HG02981 (cell line): Measurements from ENCODE around the gene LEMD2.
"Not testable (repeated sequence)": the region's sequence is repeated elsewhere in the genome, so short reads cannot be mapped to it uniquely, and the experiment has no call there.

Experiments used
- ATAC-seq: cut with Tn5 transposase; IDR thresholded peaks from one replicate; pipeline ENCODE4 v1.9.1; 2021; ENCODE audit warnings: mild to moderate bottlenecking, moderate library complexity; ENCODE audit not compliant: unreplicated experiment

The LEMD2 gene

GRCh38 chr6:33788694-33789549 lies at the start of gene LEMD2:
TSS of gene LEMD2 (minus strand) at chr6:33789130. CDS start at chr6:33789116, 14 bp downstream.
- peak; percentile 85 for ATAC-seq

- ATAC-seq: no peak
Observed at GRCh38 chr6:33837971-33838665, 49.2 kb upstream of the LEMD2 start.

DNA sequence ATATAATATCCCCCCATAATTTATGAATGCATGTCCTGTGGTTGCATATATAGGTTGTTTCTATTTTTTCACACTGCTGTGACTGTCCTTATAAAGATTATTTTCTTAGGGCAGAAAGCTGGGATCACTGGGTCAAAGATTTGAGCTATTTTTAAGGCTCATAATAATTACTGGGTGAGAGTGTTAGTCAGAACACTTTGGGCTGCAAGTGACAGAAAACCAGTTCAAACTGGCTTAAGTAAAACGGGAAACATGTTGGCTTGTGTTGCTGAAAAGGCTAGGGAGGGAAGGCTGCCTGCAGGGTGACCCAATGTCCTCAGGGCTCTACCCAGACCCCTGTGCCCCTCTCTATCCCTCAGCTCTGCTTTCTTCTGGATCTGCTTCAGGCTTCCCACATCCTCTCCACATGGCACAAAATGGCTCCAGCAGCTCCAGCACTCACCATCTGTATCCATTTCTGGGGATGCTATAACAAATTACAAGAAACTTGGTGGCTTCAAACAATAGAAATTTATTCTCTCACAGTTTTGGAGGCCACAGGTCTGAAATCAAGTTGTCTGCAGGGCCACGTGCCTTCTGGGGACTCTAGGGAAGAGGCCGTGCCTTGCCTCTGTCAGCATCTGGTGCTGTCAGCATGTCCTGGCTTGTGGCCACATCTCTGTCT lies 48.0 kb upstream of the LEMD2 start:
- no peak for ATAC-seq

DNA sequence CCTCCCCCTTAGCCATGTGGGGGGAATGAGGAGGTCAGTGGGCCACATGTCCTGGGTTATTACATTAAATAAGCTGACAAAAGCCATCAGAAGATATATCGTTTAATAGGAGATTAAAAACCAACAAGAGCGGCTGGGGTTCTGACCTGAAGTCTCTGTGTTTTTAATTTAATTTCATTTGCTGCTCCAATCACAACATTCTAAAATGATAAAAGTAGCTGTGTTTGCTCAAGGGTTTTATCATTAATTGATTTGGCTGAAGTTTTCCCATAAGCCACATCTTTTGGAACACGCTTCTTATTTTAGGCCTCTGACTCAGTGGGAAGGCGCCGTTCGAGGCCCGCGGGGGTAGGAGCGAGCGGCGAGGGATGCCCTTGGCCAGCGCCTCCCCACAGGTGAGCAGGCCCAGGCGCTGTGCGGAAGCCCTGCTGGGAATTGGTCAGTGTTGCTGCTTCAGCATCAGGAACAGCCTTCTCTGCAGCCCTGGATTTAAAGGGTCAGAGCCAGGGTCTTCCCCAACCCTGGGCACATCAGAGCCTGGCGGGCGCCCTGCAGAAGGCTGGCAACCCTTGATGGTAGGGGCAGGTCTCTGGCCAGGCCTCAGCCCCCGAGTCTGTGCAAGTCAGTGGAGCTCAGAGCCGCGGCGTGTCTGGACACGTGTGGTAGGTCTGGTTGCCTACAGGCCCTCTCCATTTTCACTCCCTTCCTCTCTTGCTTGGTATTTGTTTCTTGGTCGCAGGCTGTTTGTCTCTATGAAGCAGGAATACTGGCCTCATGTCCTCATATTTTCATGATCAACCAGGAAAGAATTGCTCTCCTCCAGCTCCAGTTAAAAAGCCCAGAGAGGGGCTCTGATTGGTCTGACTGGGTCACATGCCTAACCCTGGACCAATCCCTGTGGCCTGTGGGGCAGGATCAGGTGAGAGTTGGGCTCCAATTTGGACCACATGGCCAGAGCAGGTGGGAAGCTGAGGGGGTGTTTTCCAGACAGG lies 45.8 kb upstream of the LEMD2 start:
- ATAC-seq: no peak

GRCh38 chr6:33833599-33833998 lies 44.7 kb upstream of the LEMD2 start:
- ATAC-seq: no peak

DNA sequence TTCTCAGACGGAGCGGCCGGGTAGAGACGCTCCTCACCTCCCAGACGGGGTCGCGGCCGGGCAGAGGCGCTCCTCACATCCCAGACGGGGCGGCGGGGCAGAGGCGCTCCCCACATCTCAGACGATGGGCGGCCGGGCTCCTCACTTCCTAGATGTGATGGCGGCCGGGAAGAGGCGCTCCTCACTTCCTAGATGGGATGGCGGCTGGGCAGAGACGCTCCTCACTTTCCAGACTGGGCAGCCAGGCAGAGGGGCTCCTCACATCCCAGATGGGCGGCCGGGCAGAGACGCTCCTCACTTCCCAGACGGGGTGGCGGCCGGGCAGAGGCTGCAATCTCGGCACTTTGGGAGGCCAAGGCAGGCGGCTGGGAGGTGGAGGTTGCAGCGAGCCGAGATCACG lies 43.9 kb upstream of the LEMD2 start:
- not testable (repeated sequence) for ATAC-seq

DNA sequence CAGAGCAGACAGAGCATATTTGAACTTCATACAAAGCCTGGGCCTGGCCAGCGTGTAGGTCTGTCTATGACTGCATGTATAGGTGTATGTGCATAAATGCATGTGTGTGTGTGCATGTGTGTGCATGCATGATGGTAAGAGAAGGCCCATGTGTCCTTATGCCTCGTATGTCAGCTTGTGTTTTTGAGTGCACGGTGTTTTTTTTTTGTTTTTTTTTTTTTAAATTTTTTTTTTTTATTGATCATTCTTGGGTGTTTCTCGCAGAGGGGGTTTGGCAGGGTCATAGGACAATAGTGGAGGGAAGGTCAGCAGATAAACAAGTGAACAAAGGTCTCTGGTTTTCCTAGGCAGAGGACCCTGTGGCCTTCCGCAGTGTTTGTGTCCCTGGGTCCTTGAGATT lies 42.8 kb upstream of the LEMD2 start:
- not testable (repeated sequence) for ATAC-seq

DNA sequence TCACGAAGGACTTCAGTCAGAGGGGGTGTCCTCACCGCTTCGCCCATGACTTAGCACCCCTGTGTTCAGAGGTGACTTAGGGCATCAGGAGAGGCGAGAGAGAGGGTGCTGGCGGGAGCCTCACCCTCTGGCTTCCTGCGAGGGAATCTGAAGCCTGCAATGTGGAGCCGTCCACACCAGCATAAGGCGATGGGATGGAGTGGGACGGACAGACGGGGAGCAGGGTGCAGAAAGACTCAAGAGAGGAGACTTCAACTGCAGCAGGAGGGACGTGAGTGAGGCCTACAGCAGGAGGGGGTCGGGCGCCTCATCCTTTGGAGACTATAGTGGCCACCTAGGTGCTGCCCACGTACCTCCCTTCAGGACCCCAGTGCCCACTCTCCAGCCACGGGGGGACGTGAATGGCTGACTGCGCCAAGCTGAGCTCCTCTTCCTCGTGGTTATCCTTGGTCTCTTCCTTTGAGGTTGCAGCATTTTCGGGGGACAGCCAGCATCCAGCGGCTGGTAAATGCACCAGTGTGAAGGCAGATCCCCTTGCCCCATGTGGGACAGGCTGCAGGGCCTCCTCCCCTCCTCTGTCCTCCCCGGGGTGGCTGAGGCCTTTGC lies 41.8 kb upstream of the LEMD2 start:
- ATAC-seq: no peak

- ATAC-seq: no peak
Observed at GRCh38 chr6:33828764-33829731, 40.1 kb upstream of the LEMD2 start.

GRCh38 chr6:33828452-33828763 lies 39.5 kb upstream of the LEMD2 start:
- ATAC-seq: no peak

DNA sequence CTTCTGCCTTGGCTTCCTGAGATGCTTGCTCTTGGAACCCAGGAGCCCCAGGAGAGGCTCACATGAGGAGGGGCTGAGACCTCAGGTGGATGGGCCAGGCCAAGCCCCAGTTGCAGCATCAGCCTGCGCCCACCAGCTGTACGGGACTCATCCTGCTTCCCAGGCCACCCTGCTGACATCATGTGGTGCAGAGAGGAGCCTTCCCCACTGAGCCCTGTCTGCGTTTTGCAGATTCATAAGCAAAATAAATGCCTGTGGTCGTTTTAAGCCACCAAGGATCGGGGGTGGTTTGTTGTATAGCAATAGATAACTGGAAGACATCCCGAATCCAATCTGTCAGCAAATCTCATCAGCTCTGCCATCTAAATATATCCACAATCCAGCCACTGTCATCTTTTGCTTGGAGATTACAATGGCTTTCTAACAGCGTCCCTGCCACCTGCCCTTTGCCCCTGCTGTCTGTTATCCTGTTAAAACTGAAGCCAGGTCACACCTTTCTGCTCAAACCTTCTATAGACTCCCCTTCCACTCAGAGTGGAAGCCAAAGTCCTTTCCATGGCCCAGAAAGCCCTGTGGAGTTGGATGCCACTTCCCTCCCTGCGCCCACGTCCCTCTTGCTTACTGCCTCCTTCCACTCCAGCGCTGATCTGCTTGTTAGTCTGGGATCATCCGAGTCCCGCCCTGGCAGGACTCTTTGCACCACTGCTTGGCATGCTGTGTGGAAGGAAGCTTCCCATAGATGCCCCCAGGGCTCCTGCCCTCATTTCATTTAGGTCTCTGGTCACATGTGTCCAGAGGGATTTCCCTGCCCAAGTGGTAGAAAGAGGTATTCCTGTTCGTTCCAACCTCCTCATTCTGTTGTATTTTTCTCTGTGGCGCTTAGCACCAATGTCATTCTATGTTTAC lies 38.9 kb upstream of the LEMD2 start:
- no peak for ATAC-seq

GRCh38 chr6:33826537-33826936 lies 37.6 kb upstream of the LEMD2 start:
- no peak for ATAC-seq

- no peak for ATAC-seq
Observed at GRCh38 chr6:33824461-33825154, 35.7 kb upstream of the LEMD2 start.

- ATAC-seq: no peak
Observed at GRCh38 chr6:33823806-33824205, 34.9 kb upstream of the LEMD2 start.

GRCh38 chr6:33822575-33823395 lies 33.9 kb upstream of the LEMD2 start:
- ATAC-seq: no peak

DNA sequence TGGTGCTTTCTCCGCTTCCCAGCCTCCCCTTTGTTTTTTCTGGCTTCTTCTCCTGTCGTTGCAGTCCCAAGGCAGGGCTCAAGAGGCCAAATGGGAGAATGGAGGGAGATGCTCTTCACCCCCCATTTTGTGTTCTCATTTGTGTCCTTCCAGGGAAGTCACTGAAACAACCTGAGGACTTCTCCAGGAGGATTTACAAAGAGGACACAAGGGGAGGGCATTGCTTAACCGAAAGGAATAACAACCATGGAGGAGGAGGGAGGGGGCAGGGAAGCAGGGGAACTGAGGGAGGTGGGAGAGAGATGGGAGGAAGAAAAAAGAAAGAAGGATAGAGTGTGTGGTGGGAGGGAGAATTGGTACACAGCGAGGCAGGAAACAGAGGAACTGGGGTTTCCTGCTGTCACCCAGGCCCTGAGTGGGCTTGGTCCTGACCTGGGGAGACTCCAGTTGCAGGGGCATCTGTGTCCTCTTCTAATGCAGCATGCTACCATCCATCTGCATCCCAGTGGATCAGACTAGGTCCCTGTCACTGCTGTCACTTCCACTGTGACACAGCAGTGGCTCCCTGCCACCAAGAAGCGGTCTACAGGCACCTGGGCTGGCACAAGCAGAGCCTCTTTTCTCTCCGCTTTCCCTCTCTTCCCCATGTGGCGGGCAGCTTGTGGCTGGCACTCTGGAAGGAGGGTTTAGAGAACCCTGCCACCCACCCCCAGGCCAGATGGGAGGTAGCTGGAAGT lies 32.0 kb upstream of the LEMD2 start:
- no peak for ATAC-seq
